ENCODE data around the gene TENM4.

TENM4 gene

DNA sequence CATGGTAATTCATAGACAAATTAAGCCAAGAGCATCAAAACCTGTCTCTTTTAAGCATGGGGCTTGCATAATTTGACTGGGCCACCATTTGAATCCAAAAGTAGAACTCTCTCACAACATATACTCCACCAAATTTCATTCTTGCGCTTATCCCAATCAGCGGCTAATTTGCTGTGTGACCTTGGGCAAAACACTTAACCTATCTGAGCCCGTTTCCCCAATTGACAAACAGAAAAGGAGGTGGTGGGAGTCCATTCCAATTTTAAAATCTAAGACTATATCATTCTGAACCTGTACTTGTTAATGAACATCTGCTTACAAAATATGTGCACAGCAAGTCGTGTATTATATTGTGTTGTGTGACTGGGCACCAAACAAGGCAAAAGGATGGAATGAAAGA, 528.1 kb downstream of the TENM4 start:
- ChIA-PET CTCF (no interaction called here), POLR2A (no interaction called here)
- no peak for DNase-seq (ENCODE audit: extremely low spot score)

DNA sequence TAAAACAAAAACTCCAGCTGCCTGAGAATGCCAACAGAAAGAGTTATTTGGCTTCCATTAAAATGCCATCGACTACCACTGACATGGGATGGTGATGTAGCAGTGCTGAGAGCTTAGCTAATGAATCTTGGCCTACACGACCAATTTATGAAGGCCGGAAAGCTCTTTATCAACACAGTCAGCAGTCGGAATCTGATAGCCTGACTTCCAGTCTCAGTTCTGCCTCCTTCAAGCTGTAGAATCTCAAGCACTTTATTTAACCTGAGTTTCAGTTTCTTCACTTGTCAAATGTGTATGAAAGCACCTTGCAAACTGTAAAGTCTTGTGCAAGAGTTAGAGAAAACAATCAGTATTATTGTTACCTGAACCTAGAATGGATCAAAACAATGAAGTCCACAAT, 530.5 kb downstream of the TENM4 start:
- ChIA-PET CTCF (no interaction called here), POLR2A (no interaction called here)
- TF ChIP-seq TARDBP (IDR thresholded peaks at IDR 0.05) (no peak), HDGF (IDR thresholded peaks at IDR 0.05; ENCODE audit: borderline replicate concordance) (no peak), CTBP1 (IDR thresholded peaks at IDR 0.05; ENCODE audit: borderline replicate concordance) (no peak), SP1 (IDR thresholded peaks at IDR 0.05) (no peak)
- DNase-seq (ENCODE audit: extremely low spot score) = no peak

More for the DNA sequence above, 528.1 kb downstream of the TENM4 start:
- no peak for TF ChIP-seq ELF4 (IDR thresholded peaks at IDR 0.05)
- no peak for TF ChIP-seq FOXA1 (IDR thresholded peaks at IDR 0.05)
- no peak for TF ChIP-seq CTBP1 (IDR thresholded peaks at IDR 0.05; ENCODE audit: borderline replicate concordance)
- no peak for TF ChIP-seq SP1 (IDR thresholded peaks at IDR 0.05)
- no peak for TF ChIP-seq FOXK2 (IDR thresholded peaks at IDR 0.05)
- TF ChIP-seq SUZ12 (IDR thresholded peaks at IDR 0.05) = no peak
- no peak for TF ChIP-seq HDGF (IDR thresholded peaks at IDR 0.05; ENCODE audit: borderline replicate concordance)
- TF ChIP-seq ARNT (IDR thresholded peaks at IDR 0.05) = no peak

DNA sequence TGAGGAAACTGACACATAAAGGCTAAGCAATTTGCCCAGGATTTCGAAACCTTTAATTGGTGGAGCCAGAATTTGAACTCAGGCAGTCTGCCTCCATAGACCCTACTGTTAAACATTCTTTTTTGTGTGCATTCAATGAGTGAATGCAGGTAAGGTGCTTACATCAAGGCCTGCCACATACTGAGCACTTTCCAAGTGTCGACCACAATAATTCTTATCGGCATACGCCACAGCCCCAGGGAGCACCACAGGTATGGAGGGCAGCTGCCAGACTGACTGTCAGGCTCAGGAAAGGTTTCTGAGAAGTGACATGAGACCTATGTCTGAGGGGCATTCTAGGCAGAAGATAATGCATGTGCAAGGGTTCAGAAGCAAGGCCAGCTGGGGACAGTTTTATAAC, 531.4 kb downstream of the TENM4 start:
- CTCF ChIA-PET = no interaction called here

DNA sequence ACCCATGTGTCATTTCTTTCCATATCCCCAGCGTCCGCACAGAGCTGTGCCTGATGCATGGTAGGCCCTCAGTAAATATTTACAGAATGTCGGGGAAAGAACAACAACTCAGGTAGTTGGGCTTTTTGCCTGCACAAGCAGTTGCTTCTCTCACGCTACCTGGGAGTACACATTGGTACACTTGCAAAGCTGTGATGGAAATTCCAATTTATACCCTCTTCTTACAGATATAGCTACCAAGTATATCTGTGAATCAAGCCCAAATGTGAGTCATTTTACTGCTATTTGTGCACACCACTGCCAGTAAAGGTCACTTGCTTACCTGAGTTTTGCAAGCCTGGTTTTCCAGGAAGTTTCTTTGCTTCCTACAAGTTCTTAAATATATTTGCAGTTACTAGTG, 533.2 kb downstream of the TENM4 start:
- CTCF ChIA-PET = interaction anchor here (1.4 kb wide), 1 partner anchor 28 kb away, joined by 3 read pairs; no protein-coding TSS in a partner anchor
- POLR2A ChIA-PET = no interaction called here
- TF ChIP-seq, protein P1, sequence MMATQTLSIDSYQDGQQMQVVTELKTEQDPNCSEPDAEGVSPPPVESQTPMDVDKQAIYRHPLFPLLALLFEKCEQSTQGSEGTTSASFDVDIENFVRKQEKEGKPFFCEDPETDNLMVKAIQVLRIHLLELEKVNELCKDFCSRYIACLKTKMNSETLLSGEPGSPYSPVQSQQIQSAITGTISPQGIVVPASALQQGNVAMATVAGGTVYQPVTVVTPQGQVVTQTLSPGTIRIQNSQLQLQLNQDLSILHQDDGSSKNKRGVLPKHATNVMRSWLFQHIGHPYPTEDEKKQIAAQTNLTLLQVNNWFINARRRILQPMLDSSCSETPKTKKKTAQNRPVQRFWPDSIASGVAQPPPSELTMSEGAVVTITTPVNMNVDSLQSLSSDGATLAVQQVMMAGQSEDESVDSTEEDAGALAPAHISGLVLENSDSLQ (IDR thresholded peaks at IDR 0.05) = no peak
- TF ChIP-seq ELF4 (IDR thresholded peaks at IDR 0.05) (no peak), CTBP1 (IDR thresholded peaks at IDR 0.05; ENCODE audit: borderline replicate concordance) (no peak), BHLHE40 (IDR thresholded peaks at IDR 0.05; ENCODE audit: borderline replicate concordance) (no peak)
- no peak for DNase-seq (ENCODE audit: extremely low spot score)

More for the DNA sequence above, 531.4 kb downstream of the TENM4 start:
- POLR2A ChIA-PET = no interaction called here
- no peak for TF ChIP-seq ARNT (IDR thresholded peaks at IDR 0.05)
- TF ChIP-seq FOXA1 (IDR thresholded peaks at IDR 0.05) = no peak
- DNase-seq (ENCODE audit: extremely low spot score) = no peak

DNA sequence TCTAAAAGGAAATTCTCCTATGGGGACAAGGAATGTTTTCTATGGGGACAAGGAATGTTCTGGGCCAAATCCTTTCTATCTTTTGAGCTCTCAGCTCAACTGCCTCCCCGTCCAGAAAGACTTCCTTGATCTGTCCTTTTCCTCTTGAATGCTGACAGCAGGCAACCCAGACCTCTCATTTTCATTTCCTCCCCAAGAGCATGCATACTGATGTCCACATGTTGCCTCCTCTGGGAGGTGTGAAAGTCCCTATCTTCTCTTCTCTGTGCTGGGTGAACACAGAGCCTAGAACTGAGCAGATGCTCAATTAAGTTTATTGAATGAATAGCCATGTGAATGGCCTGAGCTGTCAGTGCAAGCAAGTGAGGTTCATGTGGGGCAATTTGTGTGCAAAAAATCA, 534.3 kb downstream of the TENM4 start:
- no peak for DNase-seq (ENCODE audit: extremely low spot score)
- ChIA-PET POLR2A (no interaction called here), CTCF (interaction anchor here (1.4 kb wide), 1 partner anchor 29 kb away, joined by 3 read pairs; no protein-coding TSS in a partner anchor)
- TF ChIP-seq FOXA1 (IDR thresholded peaks at IDR 0.05) (no peak), CTBP1 (IDR thresholded peaks at IDR 0.05; ENCODE audit: borderline replicate concordance) (no peak), ELF4 (IDR thresholded peaks at IDR 0.05) (no peak), SUZ12 (IDR thresholded peaks at IDR 0.05) (no peak), TARDBP (IDR thresholded peaks at IDR 0.05) (no peak), FOXK2 (IDR thresholded peaks at IDR 0.05) (no peak), ARNT (IDR thresholded peaks at IDR 0.05) (no peak), FOXM1 (IDR thresholded peaks at IDR 0.05; ENCODE audit: borderline replicate concordance) (no peak), LEF1 (IDR thresholded peaks at IDR 0.05; ENCODE audit: borderline replicate concordance) (no peak), HDGF (IDR thresholded peaks at IDR 0.05; ENCODE audit: borderline replicate concordance) (no peak), BHLHE40 (IDR thresholded peaks at IDR 0.05; ENCODE audit: borderline replicate concordance) (no peak), SP1 (IDR thresholded peaks at IDR 0.05) (no peak), NFRKB (IDR thresholded peaks at IDR 0.05) (no peak), L3MBTL2 (conservative IDR thresholded peaks at IDR 0.05) (no peak), ZNF384 (IDR thresholded peaks at IDR 0.05) (no peak)
- TF ChIP-seq, protein P1 (IDR thresholded peaks at IDR 0.05) = no peak

DNA sequence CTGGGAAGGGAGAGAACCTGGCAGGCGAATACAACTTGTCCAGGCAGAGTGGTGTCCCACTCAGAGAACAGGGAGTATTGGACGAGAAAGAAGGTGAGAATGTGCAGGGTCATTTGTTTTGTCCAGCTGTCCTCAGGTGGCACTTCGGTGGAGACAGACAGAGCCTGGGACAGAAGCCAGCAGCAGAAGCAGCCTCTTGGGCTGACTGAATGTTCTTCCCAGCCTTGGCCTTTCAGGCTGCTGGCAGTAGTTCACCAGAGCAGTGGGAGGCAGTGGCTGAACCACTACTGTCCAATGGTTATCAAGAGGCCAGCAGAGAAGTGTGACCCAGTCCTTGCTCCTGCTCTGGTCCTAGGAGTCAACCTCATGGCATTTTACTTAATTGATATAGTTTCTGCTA, 535.1 kb downstream of the TENM4 start:
- ChIA-PET CTCF (no interaction called here), POLR2A (no interaction called here)
- no peak for DNase-seq (ENCODE audit: extremely low spot score)
- TF ChIP-seq SP1 (IDR thresholded peaks at IDR 0.05) (no peak), TARDBP (IDR thresholded peaks at IDR 0.05) (no peak), LEF1 (IDR thresholded peaks at IDR 0.05; ENCODE audit: borderline replicate concordance) (no peak), BHLHE40 (IDR thresholded peaks at IDR 0.05; ENCODE audit: borderline replicate concordance) (no peak), FOXK2 (IDR thresholded peaks at IDR 0.05) (no peak), L3MBTL2 (conservative IDR thresholded peaks at IDR 0.05) (no peak)

DNA sequence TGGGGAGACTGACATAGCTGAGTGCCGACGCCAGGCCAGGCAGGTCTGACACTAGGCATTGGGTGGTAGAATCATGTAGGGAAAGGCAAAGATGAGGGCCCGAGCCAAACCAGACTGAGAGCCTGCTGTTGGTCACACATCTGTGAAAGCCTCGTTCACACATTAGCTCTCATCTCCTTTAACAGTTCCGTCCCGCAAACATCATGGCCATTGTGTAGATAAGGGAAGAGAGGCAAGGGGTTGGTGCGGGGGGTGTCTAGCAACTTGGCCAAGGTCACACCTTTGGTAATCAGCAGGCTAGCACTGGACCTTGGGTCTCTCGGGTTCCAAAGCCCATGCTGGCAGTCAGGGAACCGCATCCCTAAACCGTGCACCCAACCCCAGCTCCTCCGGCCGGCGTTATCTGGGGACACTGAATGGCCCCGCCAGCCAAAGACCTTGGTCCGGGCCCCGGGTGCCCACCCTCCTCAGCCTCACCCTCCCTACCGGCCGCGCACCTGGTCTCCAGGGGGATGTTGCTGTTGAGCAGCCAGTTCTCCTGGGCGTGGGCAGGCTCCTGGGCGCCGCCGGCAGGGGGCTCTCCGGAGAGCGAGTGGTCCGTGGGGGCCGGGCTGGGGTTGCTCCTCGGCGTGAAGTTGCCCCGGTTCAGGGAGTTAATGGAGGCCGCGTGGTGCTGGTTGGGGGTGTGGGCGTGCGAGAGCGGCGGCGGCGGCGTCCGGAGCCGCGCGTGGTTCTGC, 537.9 kb downstream of the TENM4 start:
- no peak for TF ChIP-seq SUZ12 (IDR thresholded peaks at IDR 0.05)
- no peak for TF ChIP-seq HDGF (IDR thresholded peaks at IDR 0.05; ENCODE audit: borderline replicate concordance)
- no peak for TF ChIP-seq BHLHE40 (IDR thresholded peaks at IDR 0.05; ENCODE audit: borderline replicate concordance)
- TF ChIP-seq, protein P1 (IDR thresholded peaks at IDR 0.05) = no peak
- TF ChIP-seq L3MBTL2 (conservative IDR thresholded peaks at IDR 0.05) = no peak
- no peak for TF ChIP-seq LEF1 (IDR thresholded peaks at IDR 0.05; ENCODE audit: borderline replicate concordance)
- no peak for TF ChIP-seq ARNT (IDR thresholded peaks at IDR 0.05)
- TF ChIP-seq ELF4 (IDR thresholded peaks at IDR 0.05) = no peak
- TF ChIP-seq FOXA1 (IDR thresholded peaks at IDR 0.05) = no peak
- no peak for TF ChIP-seq NFRKB (IDR thresholded peaks at IDR 0.05)
- TF ChIP-seq TARDBP (IDR thresholded peaks at IDR 0.05) = no peak
- TF ChIP-seq CTBP1 (IDR thresholded peaks at IDR 0.05; ENCODE audit: borderline replicate concordance) = no peak
- TF ChIP-seq SP1 (IDR thresholded peaks at IDR 0.05) = no peak
- no peak for TF ChIP-seq FOXK2 (IDR thresholded peaks at IDR 0.05)
- TF ChIP-seq FOXM1 (IDR thresholded peaks at IDR 0.05; ENCODE audit: borderline replicate concordance) = no peak
- no peak for TF ChIP-seq ZNF384 (IDR thresholded peaks at IDR 0.05)
- CTCF ChIA-PET = interaction anchor here (0.6 kb wide), 1 partner anchor 172 kb away, joined by 3 read pairs; no protein-coding TSS in a partner anchor
- POLR2A ChIA-PET = no interaction called here
- DNase-seq (ENCODE audit: extremely low spot score) = no peak

All from HEK293T (cell line).